ENCODE data around the gene RNGTT.

The RNGTT gene

DNA sequence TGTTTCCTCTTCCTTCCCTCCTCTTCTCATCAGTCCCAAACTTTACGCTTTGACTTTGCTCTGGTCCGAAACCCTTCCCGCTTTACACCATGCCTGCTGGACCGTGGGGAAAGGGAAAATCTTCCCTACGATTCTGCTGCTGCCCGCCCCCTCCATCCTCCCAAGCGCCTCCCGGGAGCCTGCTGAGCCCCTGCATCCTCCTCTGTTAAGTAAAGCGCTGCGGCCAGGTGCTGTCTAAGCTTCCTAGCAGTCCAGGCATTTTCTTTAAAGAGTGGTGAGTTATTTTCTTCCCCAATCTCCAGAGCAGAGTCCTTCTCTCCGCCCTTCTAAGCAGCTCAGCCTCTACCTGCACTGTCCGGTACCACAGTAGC, 376.3 kb downstream of the RNGTT start:
- TF ChIP-seq, protein P1, sequence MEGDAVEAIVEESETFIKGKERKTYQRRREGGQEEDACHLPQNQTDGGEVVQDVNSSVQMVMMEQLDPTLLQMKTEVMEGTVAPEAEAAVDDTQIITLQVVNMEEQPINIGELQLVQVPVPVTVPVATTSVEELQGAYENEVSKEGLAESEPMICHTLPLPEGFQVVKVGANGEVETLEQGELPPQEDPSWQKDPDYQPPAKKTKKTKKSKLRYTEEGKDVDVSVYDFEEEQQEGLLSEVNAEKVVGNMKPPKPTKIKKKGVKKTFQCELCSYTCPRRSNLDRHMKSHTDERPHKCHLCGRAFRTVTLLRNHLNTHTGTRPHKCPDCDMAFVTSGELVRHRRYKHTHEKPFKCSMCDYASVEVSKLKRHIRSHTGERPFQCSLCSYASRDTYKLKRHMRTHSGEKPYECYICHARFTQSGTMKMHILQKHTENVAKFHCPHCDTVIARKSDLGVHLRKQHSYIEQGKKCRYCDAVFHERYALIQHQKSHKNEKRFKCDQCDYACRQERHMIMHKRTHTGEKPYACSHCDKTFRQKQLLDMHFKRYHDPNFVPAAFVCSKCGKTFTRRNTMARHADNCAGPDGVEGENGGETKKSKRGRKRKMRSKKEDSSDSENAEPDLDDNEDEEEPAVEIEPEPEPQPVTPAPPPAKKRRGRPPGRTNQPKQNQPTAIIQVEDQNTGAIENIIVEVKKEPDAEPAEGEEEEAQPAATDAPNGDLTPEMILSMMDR (IDR thresholded peaks at IDR 0.05; ENCODE audit: control insufficient read depth, insufficient read depth, low read depth, low read length, missing control alignments), result no peak
- no peak overlapping the region; the same call in none of the 2 replicates for H3K4me3 ChIP-seq (ENCODE audit: control insufficient read depth, low read depth, low read length)
- no peak for DNase-seq (ENCODE audit: low read depth)

DNA sequence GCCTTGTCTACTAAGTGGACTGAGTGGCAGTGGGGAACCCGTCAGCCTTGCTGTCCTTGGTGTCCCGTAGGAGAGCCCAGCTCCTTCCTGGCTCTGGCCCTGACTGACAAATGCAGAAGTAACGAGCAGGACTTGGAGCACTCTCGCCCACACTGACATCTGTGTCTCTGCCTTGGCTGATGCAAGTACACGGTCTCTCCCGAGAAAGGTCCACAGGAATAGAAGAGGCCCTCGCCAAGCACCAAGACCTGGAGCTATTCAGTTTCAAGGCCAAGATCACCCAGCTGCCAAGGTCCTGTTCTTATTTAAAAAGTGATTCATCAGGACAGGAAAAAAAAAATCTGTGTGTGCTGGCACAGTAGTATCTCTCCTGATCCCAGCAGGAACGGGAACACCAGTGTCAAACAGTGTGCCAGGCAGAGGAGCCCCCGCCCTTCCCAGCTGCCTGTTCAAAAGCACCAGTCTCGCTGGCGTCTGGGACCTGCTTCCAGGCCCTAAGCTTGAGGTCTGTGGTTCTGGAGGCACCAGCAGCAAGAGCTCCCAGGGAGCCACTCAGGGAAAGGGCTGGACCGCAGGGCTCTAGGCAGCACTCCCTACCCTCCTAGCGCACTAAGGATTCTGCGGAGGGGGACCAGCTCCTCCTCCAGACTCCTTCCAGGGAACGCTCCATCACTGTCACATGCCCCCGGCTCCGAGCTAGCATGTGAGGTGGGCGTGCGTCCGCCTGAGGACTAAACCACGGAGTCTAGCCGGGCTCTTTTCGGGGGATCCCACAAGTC, 376.9 kb downstream of the RNGTT start:
- DNase-seq (ENCODE audit: low read depth), result no peak
- TF ChIP-seq, protein P1 (IDR thresholded peaks at IDR 0.05; ENCODE audit: control insufficient read depth, insufficient read depth, low read depth, low read length, missing control alignments), result no peak
- H3K4me3 ChIP-seq (ENCODE audit: control insufficient read depth, low read depth, low read length), result no peak overlapping the region; the same call in none of the 2 replicates

GRCh38 chr6:88585276-88585692, 378.1 kb downstream of the RNGTT start:
- TF ChIP-seq, protein P1 (IDR thresholded peaks at IDR 0.05; ENCODE audit: control insufficient read depth, insufficient read depth, low read depth, low read length, missing control alignments), result no peak
- DNase-seq (ENCODE audit: low read depth), result no peak

DNA sequence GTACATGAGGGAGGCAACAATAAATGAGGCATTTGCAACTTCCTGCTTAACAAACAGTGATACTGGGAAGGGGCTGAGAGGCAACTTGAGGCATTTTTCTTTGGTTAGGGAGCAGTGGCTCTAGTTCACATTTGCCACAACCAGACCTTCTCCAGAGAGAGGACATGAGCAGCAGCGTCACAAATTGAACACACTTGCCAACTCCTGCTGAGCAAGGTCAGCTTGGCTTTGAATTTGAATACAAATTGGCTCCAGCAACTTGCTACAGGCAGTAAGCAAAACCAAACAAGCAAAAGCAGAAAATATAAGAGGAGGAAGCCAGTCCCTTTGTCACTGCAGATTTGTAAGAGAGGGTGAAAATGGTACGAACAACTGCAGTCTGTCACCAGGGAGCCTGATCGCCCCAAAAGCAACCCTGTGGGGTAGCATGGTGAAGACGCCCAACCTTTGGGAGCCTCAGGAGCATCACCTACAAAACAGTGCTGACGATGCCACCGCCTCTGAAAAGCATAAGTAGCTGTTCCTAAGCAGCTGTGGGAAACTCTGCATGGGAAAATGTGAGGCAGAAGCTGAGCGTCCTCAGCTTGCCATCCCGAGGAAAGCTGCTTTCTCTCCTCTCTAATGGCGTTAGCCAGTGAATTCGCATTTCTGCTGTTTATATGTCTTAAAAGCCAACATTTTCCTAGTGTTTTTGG, 378.7 kb downstream of the RNGTT start:
- no peak for DNase-seq (ENCODE audit: low read depth)
- H3K4me3 ChIP-seq (ENCODE audit: control insufficient read depth, low read depth, low read length), result no peak overlapping the region
- TF ChIP-seq, protein P1 (IDR thresholded peaks at IDR 0.05; ENCODE audit: control insufficient read depth, insufficient read depth, low read depth, low read length, missing control alignments), result no peak

More at GRCh38 chr6:88585276-88585692, 378.1 kb downstream of the RNGTT start:
- H3K4me3 ChIP-seq (ENCODE audit: control insufficient read depth, low read depth, low read length), result no peak overlapping the region

DNA sequence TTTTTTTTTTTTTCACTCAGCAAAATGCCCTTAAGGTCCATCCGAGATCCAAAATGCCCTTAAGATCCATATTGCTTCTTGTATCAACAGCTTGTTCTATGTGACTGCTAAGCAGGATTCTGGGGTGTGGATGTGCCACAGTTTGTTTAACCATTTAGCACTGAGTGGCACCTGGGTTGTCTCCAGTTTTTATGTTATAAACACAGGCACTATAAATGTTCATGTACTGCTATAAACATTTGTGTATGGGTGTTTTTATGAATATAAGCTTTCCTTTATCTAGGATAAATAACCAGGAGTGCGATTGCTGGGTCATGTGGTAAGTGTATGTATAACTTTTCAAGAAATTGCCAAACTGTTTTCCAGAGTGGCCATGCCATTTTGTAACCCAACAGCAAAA, 386.0 kb downstream of the RNGTT start:
- no peak overlapping the region for H3K4me3 ChIP-seq (ENCODE audit: control insufficient read depth, low read depth, low read length)
- TF ChIP-seq, protein P1 (IDR thresholded peaks at IDR 0.05; ENCODE audit: control insufficient read depth, insufficient read depth, low read depth, low read length, missing control alignments), result no peak
- no peak for DNase-seq (ENCODE audit: low read depth)

GRCh38 chr6:88575536-88575935, 387.9 kb downstream of the RNGTT start:
- no peak overlapping the region for H3K4me3 ChIP-seq (ENCODE audit: control insufficient read depth, low read depth, low read length)
- DNase-seq (ENCODE audit: low read depth), result no peak
- TF ChIP-seq, protein P1 (IDR thresholded peaks at IDR 0.05; ENCODE audit: control insufficient read depth, insufficient read depth, low read depth, low read length, missing control alignments), result no peak
